DLD1 (cell line): Measurements from ENCODE around the gene LHPP.

Experiments used
- in situ Hi-C: cut with HindIII; loops from 2 replicates; pipeline ENCODE4 v1.10.0; 2017; ENCODE audit warnings: low sequenced_read_pairs

The LHPP gene

GRCh38 chr10:124590216-124591122, 128.8 kb downstream of the LHPP start:
- in situ Hi-C loops = no loop called here

- in situ Hi-C loops = no loop called here
Observed at GRCh38 chr10:124591123-124591495, 129.5 kb downstream of the LHPP start.

- in situ Hi-C loops = no loop called here
Observed at GRCh38 chr10:124592101-124592500, 130.5 kb downstream of the LHPP start.

GRCh38 chr10:124592736-124593430, 131.3 kb downstream of the LHPP start:
- in situ Hi-C loops = no loop called here

GRCh38 chr10:124593431-124593985, 131.9 kb downstream of the LHPP start:
- in situ Hi-C loops = no loop called here

GRCh38 chr10:124594240-124594639, 132.6 kb downstream of the LHPP start:
- in situ Hi-C loops = no loop called here

- in situ Hi-C loops = no loop called here
Observed at GRCh38 chr10:124595143-124595883, 133.7 kb downstream of the LHPP start.

- in situ Hi-C loops = no loop called here
Observed at GRCh38 chr10:124596116-124596785, 134.6 kb downstream of the LHPP start.

GRCh38 chr10:124596962-124597845, 135.6 kb downstream of the LHPP start:
- in situ Hi-C loops = no loop called here

- in situ Hi-C loops = no loop called here
Observed at GRCh38 chr10:124597846-124598165, 136.2 kb downstream of the LHPP start.

GRCh38 chr10:124598196-124598595, 136.6 kb downstream of the LHPP start:
- in situ Hi-C loops = no loop called here

GRCh38 chr10:124598773-124599587, 137.4 kb downstream of the LHPP start:
- in situ Hi-C loops = no loop called here

- in situ Hi-C loops = no loop called here
Observed at GRCh38 chr10:124599588-124600050, 138.0 kb downstream of the LHPP start.

GRCh38 chr10:124600051-124600880, 138.6 kb downstream of the LHPP start:
- in situ Hi-C loops = no loop called here

GRCh38 chr10:124601016-124601415, 139.4 kb downstream of the LHPP start:
- in situ Hi-C loops = no loop called here

- in situ Hi-C loops = no loop called here
Observed at GRCh38 chr10:124601431-124602120, 140.0 kb downstream of the LHPP start.

- in situ Hi-C loops = no loop called here
Observed at GRCh38 chr10:124602121-124602561, 140.5 kb downstream of the LHPP start.
